ENCODE results near the gene GABRR2. TPM values are rescaled to one million over a fixed set of nuclear protein-coding genes. Genes with fewer than 3 reads are reported as not detected.

GABRR2 gene
- total and polyA plus RNA-seq, 8 donors, result 0.67 to 4.8 (median 1.3) TPM

- ATAC-seq, result no peak
- no peak overlapping the region for H3K27ac ChIP-seq
- intact Hi-C loops (cut with DNase I), result no loop called here
Observed at GRCh38 chr6:89251170-89251569, 63.9 kb downstream of the GABRR2 start.

DNA sequence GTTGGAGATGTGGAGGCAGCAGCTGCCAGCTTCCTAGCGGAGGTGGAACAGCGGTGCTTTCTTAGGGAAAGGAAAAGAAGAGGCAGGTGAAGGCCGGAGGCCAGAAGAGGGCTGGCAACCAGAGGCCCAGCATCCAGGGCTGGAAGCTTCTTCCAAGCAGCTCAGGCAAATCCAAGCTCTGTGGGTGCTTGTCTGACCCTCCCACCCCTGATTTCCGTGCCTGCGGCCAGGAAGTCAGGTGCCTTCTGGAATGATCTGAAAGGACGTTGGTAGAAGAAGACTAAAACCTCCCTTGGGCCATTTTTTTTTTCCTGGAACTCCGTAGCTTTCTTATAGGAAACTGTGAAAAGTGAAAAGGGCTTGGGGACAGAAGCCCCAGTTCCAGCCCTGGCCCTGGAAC, 64.9 kb downstream of the GABRR2 start:
- DNase-seq (no peak), ATAC-seq (no peak)
- Histone ChIP-seq H3K27ac (no peak overlapping the region), H3K4me1 (no peaks in the 10 kb centered on the region), H3K9me3 (no peaks in the 10 kb centered on the region), H3K4me3 (no peak overlapping the region), H3K36me3 (no peaks in the 10 kb centered on the region), H3K27me3 (no peaks in the 10 kb centered on the region)
- intact Hi-C loops (cut with DNase I), result no loop called here
- no peak for TF ChIP-seq CTCF (IDR thresholded peaks at IDR 0.05)

More at GRCh38 chr6:89251170-89251569, 63.9 kb downstream of the GABRR2 start:
- Histone ChIP-seq H3K36me3 (no peaks in the 10 kb centered on the region), H3K4me1 (no peaks in the 10 kb centered on the region), H3K4me3 (no peak overlapping the region), H3K9me3 (no peaks in the 10 kb centered on the region), H3K27me3 (no peaks in the 10 kb centered on the region)
- TF ChIP-seq CTCF (IDR thresholded peaks at IDR 0.05), result no peak
- no peak for DNase-seq

GRCh38 chr6:89244241-89244985, 70.7 kb downstream of the GABRR2 start:
- Histone ChIP-seq H3K4me1 (no peaks in the 10 kb centered on the region), H3K27me3 (no peaks in the 10 kb centered on the region), H3K36me3 (no peaks in the 10 kb centered on the region), H3K9me3 (no peaks in the 10 kb centered on the region), H3K27ac (no peak overlapping the region), H3K4me3 (no peak overlapping the region)
- intact Hi-C loops (cut with DNase I), result loop anchor here in 1 of 2 donors (5.0 to 10.0 kb wide), 2 partner anchors 110 to 262 kb away; no protein-coding TSS in a partner anchor
- ATAC-seq (no peak), DNase-seq (no peak)
- TF ChIP-seq CTCF (IDR thresholded peaks at IDR 0.05), result no peak

DNA sequence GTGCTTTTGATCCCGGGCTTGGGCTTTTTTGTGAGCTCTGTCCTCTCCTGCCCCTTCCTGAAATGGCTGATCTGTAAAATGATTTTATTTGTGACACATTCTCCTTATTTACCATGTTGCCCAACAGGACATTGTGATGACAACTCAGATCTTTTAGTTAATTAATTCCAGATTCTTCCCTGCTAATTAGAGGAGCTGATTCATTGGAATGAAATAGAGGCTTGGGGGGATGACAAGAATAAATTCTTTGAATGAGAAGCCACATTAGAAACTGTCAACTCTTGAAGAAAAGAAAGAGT, 71.8 kb downstream of the GABRR2 start:
- Histone ChIP-seq H3K27ac (no peak overlapping the region), H3K27me3 (no peaks in the 10 kb centered on the region), H3K9me3 (no peaks in the 10 kb centered on the region), H3K4me1 (no peaks in the 10 kb centered on the region), H3K36me3 (no peaks in the 10 kb centered on the region), H3K4me3 (no peak overlapping the region)
- ATAC-seq (no peak), DNase-seq (no peak)
- no peak for TF ChIP-seq CTCF (IDR thresholded peaks at IDR 0.05)
- intact Hi-C loops (cut with DNase I), result loop anchor here in 1 of 2 donors (5.0 to 10.0 kb wide), 2 partner anchors 108 to 261 kb away; no protein-coding TSS in a partner anchor

DNA sequence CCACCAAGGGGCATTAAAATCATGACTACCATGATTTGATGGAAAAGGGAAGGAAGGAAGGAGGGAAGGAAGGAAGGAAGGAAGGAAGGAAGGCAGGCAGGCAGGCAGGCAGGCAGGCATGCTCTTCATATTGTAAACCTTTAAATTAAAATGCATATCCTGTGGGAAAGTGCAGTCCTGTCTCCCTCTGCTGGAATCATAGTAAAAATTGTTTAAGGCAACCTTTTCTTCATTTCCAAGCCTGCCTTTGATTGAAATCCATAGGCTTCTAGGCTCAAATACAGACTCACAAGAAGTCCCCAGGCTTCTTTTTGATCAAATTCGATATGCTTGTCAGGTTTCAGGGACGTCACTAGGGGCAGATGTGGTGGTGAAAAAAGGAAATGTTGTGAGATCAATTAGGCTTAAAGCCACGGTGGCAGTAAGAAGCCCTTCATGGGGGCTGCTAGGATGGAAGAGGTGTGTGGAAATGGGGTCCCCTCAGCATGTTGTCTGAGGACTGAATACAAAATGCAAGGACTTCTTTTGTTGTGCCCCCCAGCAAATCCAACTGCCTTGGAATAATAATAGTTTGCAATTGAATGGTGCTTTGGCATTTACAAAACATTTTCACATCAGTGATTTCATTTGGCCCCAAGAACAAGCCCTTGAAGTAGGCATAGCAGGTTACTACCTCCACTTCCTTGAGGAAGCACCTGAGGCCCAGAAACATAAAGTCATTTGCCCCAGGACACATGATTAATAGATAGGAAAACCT, 72.3 kb downstream of the GABRR2 start:
- peak in 2 of 4 donors; percentile 28 to 65 for DNase-seq

More for the DNA sequence above, 72.3 kb downstream of the GABRR2 start:
- TF ChIP-seq CTCF (IDR thresholded peaks at IDR 0.05), result peak; percentile 26 to 35
- no peaks in the 10 kb centered on the region for H3K27me3 ChIP-seq
- ATAC-seq, result peak; percentile 77
- H3K36me3 ChIP-seq, result no peaks in the 10 kb centered on the region
- H3K4me1 ChIP-seq, result no peaks in the 10 kb centered on the region
- intact Hi-C loops (cut with DNase I), result loop anchor here in 1 of 2 donors (5.0 to 10.0 kb wide), 2 partner anchors 108 to 260 kb away; no protein-coding TSS in a partner anchor
- no peak overlapping the region for H3K4me3 ChIP-seq
- no peaks in the 10 kb centered on the region for H3K9me3 ChIP-seq
- H3K27ac ChIP-seq, result no peak overlapping the region
